ENCODE data around the gene BCR. TPM values are rescaled to one million over a fixed set of nuclear protein-coding genes. Genes with fewer than 3 reads are reported as not detected.

The BCR gene
- total RNA-seq, 2 experiments from 2014 or later, result 30.4 to 32.0 TPM

DNA sequence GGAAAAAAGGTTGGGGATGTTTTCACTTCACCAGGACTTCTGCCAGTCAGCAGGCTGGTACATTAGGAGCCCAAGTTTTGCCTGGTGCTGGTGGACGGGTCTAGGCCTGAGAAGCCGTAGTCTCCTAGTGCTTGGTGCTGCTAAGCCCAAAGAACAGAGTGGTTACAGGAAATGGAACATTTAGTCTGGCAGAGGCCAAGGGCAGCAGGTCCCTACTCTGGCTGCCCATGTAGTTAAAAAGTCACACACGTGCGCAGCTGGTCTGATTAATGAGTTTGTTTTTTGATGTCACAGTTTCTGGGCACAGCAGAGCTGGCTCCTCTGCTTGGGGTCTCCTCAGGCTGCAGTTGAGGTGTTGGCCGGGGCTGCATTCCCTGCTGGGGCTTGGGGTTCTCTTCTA is 20.6 kb downstream of the BCR start:
- no peaks in the 10 kb centered on the region for H3K9me3 Mint-ChIP-seq
- no peaks in the 10 kb centered on the region for H3K27me3 Mint-ChIP-seq
- no peak for DNase-seq
- no peak overlapping the region for H3K4me3 Mint-ChIP-seq
- H3K36me3 Mint-ChIP-seq (ENCODE audit: low read depth), result no peaks in the 10 kb centered on the region
- TF ChIP-seq CTCF (IDR thresholded peaks at IDR 0.05), result no peak
- H3K27ac Mint-ChIP-seq, result no peak overlapping the region
- intact Hi-C loops (cut with micrococcal nuclease), result no loop called here
- ATAC-seq, result no peak
- peaks cover 38% of the 10 kb centered on the region for H3K4me1 Mint-ChIP-seq (ENCODE audit: low read depth)
- ChIA-PET CTCF (interaction anchor here (1.5 to 1.6 kb wide), 2 partner anchors 22 to 90 kb away, joined by 4 to 5 read pairs; no protein-coding TSS in a partner anchor), POLR2A (interaction anchor here (1.1 kb wide), 1 partner anchor 15 kb away, joined by 4 read pairs; no protein-coding TSS in a partner anchor)

GRCh38 chr22:23202812-23203451 is 22.6 kb downstream of the BCR start:
- no peak overlapping the region for H3K27ac Mint-ChIP-seq
- ChIA-PET POLR2A (no interaction called here), CTCF (interaction anchor here (1.2 to 2.0 kb wide), 2 partner anchors 25 to 79 kb away, joined by 4 to 5 read pairs; no protein-coding TSS in a partner anchor)
- intact Hi-C loops (cut with micrococcal nuclease), result no loop called here
- no peak for TF ChIP-seq CTCF (IDR thresholded peaks at IDR 0.05)
- no peak overlapping the region for H3K4me3 Mint-ChIP-seq
- ATAC-seq (no peak), DNase-seq (no peak)
- H3K36me3 Mint-ChIP-seq (ENCODE audit: low read depth), result peaks cover 5% of the 10 kb centered on the region
- no peaks in the 10 kb centered on the region for H3K9me3 Mint-ChIP-seq
- peaks cover 29% of the 10 kb centered on the region for H3K4me1 Mint-ChIP-seq (ENCODE audit: low read depth)
- no peaks in the 10 kb centered on the region for H3K27me3 Mint-ChIP-seq

DNA sequence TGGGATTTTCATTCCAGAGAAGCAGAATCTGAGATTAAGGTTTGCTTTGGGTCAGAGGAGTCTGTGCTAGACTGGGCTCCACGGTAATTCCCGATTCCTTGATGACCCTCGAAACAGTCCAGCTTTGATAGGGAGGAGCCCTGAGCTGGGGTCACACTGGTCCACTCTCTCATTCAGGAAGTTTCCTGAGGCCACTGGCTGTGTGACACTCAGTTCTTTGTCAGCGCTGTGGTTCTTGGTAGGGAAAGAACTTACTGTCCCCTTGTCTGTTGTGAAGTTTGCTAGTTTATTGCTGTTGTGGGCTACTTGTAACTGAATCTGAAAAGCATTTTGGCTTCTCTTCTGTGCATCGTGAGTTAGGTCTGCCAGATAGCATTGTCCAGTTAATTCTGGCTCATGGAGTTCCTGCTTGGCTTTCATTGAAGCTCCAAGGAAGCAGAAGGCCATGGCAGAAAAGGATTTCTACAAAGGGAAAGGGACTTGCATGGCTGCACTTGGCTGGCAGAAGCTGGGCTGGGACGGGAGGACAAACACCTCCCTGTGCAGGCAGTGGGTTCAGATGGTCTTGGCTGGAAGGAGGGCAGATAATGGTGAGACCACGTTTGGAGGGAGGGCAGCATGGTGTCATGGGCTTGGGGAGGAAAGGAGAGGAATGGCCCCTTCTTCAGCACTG is 23.3 kb downstream of the BCR start:
- intact Hi-C loops (cut with micrococcal nuclease), result no loop called here
- ChIA-PET CTCF (interaction anchor here (2.0 kb wide), 1 partner anchor 78 kb away, joined by 5 read pairs; no protein-coding TSS in a partner anchor), POLR2A (no interaction called here)
- Mint-ChIP-seq H3K36me3 (ENCODE audit: low read depth) (peaks cover 5% of the 10 kb centered on the region), H3K4me1 (ENCODE audit: low read depth) (peaks cover 25% of the 10 kb centered on the region), H3K27ac (no peak overlapping the region), H3K27me3 (no peaks in the 10 kb centered on the region), H3K4me3 (no peak overlapping the region), H3K9me3 (no peaks in the 10 kb centered on the region)
- no peak for TF ChIP-seq CTCF (IDR thresholded peaks at IDR 0.05)
- DNase-seq, result no peak
- no peak for ATAC-seq

- ChIA-PET CTCF (interaction anchor here (2.0 kb wide), 1 partner anchor 78 kb away, joined by 5 read pairs; no protein-coding TSS in a partner anchor), POLR2A (no interaction called here)
- H3K4me3 Mint-ChIP-seq, result no peak overlapping the region
- DNase-seq (no peak), ATAC-seq (no peak)
- no peaks in the 10 kb centered on the region for H3K9me3 Mint-ChIP-seq
- H3K27ac Mint-ChIP-seq, result no peak overlapping the region
- no peak for TF ChIP-seq CTCF (IDR thresholded peaks at IDR 0.05)
- intact Hi-C loops (cut with micrococcal nuclease), result no loop called here
- peaks cover 24% of the 10 kb centered on the region for H3K4me1 Mint-ChIP-seq (ENCODE audit: low read depth)
- peaks cover 7% of the 10 kb centered on the region for H3K36me3 Mint-ChIP-seq (ENCODE audit: low read depth)
- no peaks in the 10 kb centered on the region for H3K27me3 Mint-ChIP-seq
Measured at GRCh38 chr22:23204125-23204488, 23.8 kb downstream of the BCR start.

Measured in activated CD8-positive, alpha-beta T cell treated with anti-CD3 and anti-CD28 coated beads for 36 hours (primary cell).